RPMI7951 (cell line): ENCODE measurements around the gene COL18A1. TPM values are rescaled to one million over a fixed set of nuclear protein-coding genes. Genes with fewer than 3 reads are reported as not detected.
"Not testable (repeated sequence)": the region's sequence is repeated elsewhere in the genome, so short reads cannot be mapped to it uniquely, and the experiment has no call there.

Experiments
- DNase-seq: peaks from one replicate; pipeline ENCODE4 v3.0.0-alpha.2; 2012; ENCODE audit warnings: low read depth
- total RNA-seq: library from RNA; depleted of rRNA; stranded (reverse); fragments of >200 nt; shearing (Covaris generic); gene quantifications from 2 replicates; pipeline ENCODE4 v1.2.3, GENCODE V29; 2014; rRNA removed

Gene COL18A1
- total RNA-seq, 1 experiment from 2014 or later: 72.3 TPM

GRCh38 chr21:45557616-45558043 lies 152.7 kb downstream of the COL18A1 start:
- DNase-seq: no peak

GRCh38 chr21:45558044-45558721 lies 153.2 kb downstream of the COL18A1 start:
- no peak for DNase-seq

- no peak for DNase-seq
Measured at GRCh38 chr21:45559216-45560105, 154.5 kb downstream of the COL18A1 start.

GRCh38 chr21:45560106-45561021 lies 155.4 kb downstream of the COL18A1 start:
- DNase-seq: no peak

GRCh38 chr21:45561241-45561640 lies 156.3 kb downstream of the COL18A1 start:
- DNase-seq: not testable (repeated sequence)

GRCh38 chr21:45562402-45562801 lies 157.4 kb downstream of the COL18A1 start:
- DNase-seq: no peak

- no peak for DNase-seq
Measured at GRCh38 chr21:45562965-45563364, 158.0 kb downstream of the COL18A1 start.

Other genes starting within 250 kb of the COL18A1 start
- gene POFUT2, start 117.3 kb upstream of the COL18A1 start, total RNA-seq: 24.6 and 30.3 TPM in 2 replicates
- gene SLC19A1, start 137.3 kb downstream of the COL18A1 start, total RNA-seq: 7.4 and 8.3 TPM in 2 replicates
- 4.0 and 8.4 TPM in 2 replicates for gene PCBP3, start 238.6 kb downstream of the COL18A1 start, total RNA-seq